NOMO-1 (cell line): ENCODE data around the gene KCNK18.
"Not testable (repeated sequence)": the region's sequence is repeated elsewhere in the genome, so short reads cannot be mapped to it uniquely, and the experiment has no call there.

Experiments
- DNase-seq, 2 experiments: peaks; one replicate each; lab custom pipeline; 2025; ENCODE audit not compliant: unreplicated experiment in 2 of 2; lab: John Stamatoyannopoulos, UW

The KCNK18 gene

GRCh38 chr10:117169480-117169879 lies 27.8 kb upstream of the KCNK18 start:
- DNase-seq, result no peak

- DNase-seq, result no peak
Observed at GRCh38 chr10:117170244-117170643, 27.0 kb upstream of the KCNK18 start.

DNA sequence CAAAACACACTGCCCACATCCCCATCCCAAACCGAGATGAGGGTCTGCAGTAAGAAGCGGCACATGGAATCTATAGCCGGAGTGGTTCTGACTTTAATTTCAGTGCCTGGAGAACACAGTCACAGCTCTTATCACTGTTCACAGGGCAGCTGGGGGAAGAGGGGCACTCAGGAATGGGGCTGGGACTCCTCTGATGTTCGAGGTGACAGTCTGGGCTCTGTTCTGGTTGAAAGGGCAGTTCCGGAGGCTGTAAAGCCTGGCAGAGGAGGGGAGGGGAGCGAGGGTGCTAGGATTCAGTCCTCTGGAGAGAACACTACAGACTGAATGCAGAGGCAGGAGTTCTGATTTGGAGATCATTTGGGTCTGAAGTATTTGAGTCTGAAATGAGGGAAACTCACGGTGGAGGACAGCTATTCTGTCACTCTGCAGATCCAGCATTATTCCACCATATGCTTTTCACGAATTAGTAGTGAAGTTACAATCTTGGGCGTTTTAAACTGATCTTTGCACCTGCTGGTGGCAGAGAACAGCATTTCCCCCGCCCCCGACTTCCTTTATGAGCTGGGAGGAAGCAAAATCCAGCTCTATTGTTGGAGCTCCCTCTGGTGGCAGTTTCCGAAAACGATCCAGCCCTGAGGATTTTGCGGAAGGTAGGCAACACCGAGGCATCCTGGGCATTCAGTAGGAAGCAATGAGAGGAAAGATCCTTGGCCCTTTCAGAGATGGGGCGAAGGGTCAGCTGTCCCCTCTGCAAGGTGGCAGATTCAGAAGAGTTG lies 22.7 kb upstream of the KCNK18 start:
- DNase-seq, result peak; percentile 68 to 77

DNA sequence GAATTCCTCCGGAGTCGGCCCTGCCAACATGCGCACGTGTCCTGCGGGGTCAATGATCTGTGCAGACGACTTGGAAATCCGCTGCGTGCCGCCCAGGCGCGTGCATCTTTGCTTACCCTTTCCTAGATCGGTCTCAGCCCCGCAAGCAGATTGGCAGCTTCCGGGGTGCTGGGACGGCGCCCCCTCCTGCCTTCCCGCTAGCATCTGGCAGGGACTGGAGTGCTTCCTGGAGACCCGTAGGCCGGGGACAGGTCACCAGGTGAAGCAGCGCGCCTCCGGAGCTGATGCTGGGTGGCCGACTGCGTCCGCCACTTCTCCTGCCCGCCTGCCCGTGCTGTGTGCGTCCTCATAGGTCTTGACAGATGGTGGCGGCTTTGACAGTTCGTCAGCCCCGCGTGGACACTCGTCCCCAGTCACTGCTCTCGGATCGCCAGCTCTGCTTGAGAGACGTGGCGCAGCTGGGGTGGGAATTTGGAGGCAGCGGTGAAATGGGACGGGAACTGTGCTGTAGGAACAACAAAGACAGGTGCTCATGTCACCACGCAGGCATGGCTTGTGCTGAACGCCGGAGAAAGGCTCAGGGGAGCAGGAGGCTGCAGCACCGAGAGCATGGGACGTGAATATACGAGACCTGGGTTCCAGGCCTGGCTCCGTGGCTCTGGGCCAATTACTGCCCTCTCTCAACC lies 21.9 kb upstream of the KCNK18 start:
- DNase-seq, result no peak

GRCh38 chr10:117175901-117176534 lies 21.3 kb upstream of the KCNK18 start:
- peak; percentile 88 to 89 for DNase-seq

DNA sequence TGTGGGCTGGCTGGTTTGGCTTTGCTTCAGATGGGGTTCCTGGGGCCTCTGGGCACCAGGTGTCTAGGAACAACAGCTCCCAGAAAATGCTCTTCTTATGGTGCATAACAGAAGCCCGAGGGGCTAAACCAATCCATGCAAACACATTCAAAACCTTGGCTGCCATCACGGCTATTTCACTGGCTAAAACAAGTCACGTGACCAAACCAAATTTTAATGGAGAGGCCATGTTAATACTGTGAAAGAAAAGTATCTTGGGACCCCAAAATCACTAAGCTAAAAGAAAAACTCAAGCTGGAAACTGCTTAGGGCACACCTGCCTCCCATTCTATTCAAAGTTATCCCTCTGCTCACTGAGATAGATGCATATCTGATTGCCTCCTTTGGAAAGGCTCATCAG lies 19.1 kb upstream of the KCNK18 start:
- no peak for DNase-seq

- DNase-seq, result no peak
Observed at GRCh38 chr10:117184296-117184695, 13.0 kb upstream of the KCNK18 start.

DNA sequence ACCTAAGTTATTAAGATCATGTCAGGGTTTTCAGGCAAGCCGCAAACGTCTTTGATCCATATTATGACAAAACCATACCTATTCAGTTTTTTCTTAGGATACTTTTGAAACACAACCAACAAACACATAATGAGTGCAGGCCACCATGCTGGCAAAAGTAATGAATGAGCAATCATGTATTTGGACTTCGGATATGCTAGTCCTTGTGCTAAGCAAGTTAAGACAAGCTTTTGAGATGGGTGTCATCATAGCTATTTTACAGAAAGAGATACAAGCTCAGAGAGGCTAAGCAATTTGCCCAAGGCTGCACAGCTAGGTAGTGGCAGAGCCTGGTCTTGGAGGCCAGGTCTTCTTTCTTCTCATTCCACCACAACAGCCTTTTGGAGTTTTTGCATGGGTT lies 12.5 kb upstream of the KCNK18 start:
- DNase-seq, result no peak

- DNase-seq, result not testable (repeated sequence)
Observed at GRCh38 chr10:117185817-117186216, 11.5 kb upstream of the KCNK18 start.

- DNase-seq, result peak in 1 of 2 experiments; percentile 19
Observed at GRCh38 chr10:117186832-117187615, 10.3 kb upstream of the KCNK18 start.

- DNase-seq, result no peak
Observed at GRCh38 chr10:117188371-117188770, 8.9 kb upstream of the KCNK18 start.

DNA sequence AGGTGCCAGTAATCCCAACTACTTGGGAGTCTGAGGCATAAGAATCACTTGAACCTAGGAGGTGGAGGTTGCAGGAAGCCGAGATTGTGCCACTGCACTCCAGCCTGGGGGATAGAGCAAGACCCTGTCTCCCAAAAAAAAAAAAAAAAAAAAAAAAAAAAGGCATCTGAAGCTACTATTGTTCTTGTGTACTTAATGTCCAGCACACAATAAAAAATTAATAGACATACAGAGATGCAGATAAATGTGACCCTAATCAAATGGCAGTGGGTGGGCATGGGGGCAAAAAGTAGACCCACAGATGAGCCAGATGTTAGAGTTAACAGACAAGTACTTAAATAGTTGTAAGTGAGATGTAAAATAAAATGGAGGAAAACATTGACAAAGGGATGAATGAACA lies 7.7 kb upstream of the KCNK18 start:
- DNase-seq, result no peak

- DNase-seq, result no peak
Observed at GRCh38 chr10:117198088-117198487, 799 bp downstream of the KCNK18 start.

- no peak for DNase-seq
Observed at GRCh38 chr10:117201826-117202225, 4.5 kb downstream of the KCNK18 start.

DNA sequence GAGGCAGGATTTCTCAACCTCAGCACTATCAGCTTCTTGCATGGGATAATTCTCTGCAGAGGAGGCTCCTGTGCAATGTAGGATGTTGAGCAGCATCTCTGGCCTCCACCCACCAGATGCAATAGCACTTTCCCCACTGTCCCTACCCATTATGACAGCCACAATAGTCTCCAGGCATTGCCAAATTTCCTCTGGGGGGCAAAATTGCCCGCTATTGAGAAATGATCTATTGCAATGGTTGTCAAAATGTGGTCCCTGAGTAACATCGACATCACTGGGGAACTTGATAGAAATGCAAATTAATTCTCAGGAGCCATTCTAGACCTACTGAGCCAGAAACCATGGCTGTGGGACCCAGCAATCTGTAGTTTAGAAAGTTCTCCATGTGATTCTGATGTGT lies 7.0 kb downstream of the KCNK18 start:
- peak; percentile 57 to 58 for DNase-seq

- no peak for DNase-seq
Observed at GRCh38 chr10:117212176-117212575, 14.9 kb downstream of the KCNK18 start.

- no peak for DNase-seq
Observed at GRCh38 chr10:117214401-117214800, 17.1 kb downstream of the KCNK18 start.

GRCh38 chr10:117215079-117215478 lies 17.8 kb downstream of the KCNK18 start:
- DNase-seq, result no peak

- DNase-seq, result no peak
Observed at GRCh38 chr10:117216028-117216427, 18.7 kb downstream of the KCNK18 start.

- DNase-seq, result peak; percentile 38 to 63
Observed at GRCh38 chr10:117216611-117217195, 19.4 kb downstream of the KCNK18 start.
